Stimulated activated naive CD4-positive, alpha-beta T cell treated with Interleukin-2 at 50 U/mL for 16 hours (primary cell): ENCODE results near the gene WDR43.
"Not testable (repeated sequence)": the region's sequence is repeated elsewhere in the genome, so short reads cannot be mapped to it uniquely, and the experiment has no call there.

ENCODE experiments used
- DNase-seq: peaks from one replicate; lab custom pipeline; 2025; lab: John Stamatoyannopoulos, UW

Gene WDR43

GRCh38 chr2:28962505-28962904 lies 68.0 kb downstream of the WDR43 start:
- no peak for DNase-seq

- no peak for DNase-seq
Measured at GRCh38 chr2:28970464-28971160, 76.1 kb downstream of the WDR43 start.

DNA sequence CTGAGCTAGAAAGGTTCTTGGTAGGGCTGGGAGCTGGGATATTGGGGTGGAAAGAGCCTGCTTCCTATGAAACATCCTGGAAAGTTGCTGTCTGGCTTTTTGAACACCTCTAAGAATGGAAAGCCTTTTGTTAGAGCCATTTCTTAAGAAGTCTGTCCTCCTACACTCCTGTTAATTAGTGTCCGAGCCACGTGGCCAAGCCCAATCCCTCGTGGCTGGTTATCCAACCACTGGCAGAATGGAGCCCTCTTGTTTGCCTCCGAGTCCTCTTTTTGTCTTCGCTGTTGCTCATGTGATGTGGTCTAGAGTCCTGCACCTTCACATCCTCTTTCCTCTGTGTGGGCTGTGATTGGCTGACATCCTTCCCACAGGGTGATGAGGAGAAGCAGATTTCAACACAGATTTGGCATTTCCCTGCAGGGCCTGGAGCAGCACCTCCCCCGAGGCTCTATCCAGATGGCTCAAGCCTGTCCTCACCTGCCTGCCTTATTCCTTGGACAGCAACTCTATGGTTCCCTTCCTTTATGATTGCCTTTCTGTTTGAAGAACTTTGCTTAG lies 78.4 kb downstream of the WDR43 start:
- DNase-seq = no peak

GRCh38 chr2:28974252-28974651 lies 79.8 kb downstream of the WDR43 start:
- no peak for DNase-seq

- DNase-seq = no peak
Measured at GRCh38 chr2:28975671-28976070, 81.2 kb downstream of the WDR43 start.

DNA sequence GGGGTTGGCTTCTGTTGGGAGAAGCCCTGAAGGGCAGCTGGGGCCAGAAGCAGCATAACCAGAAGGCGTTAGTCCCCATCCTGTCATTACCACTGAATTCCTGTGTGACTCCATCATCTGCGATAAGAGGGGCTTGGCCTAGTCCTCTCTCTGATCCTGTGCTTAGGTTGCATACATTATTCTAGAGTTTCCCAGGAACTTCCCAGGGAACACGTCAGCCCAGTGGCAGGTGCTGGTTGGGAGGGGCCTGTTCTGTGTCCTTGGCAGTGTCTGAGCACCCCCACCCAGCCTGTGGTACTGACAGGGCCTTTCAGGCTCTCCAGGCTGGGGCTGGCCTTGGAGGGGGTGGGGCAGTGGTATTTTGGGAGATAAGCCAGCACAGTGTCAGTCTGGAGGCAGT lies 82.1 kb downstream of the WDR43 start:
- DNase-seq = no peak

DNA sequence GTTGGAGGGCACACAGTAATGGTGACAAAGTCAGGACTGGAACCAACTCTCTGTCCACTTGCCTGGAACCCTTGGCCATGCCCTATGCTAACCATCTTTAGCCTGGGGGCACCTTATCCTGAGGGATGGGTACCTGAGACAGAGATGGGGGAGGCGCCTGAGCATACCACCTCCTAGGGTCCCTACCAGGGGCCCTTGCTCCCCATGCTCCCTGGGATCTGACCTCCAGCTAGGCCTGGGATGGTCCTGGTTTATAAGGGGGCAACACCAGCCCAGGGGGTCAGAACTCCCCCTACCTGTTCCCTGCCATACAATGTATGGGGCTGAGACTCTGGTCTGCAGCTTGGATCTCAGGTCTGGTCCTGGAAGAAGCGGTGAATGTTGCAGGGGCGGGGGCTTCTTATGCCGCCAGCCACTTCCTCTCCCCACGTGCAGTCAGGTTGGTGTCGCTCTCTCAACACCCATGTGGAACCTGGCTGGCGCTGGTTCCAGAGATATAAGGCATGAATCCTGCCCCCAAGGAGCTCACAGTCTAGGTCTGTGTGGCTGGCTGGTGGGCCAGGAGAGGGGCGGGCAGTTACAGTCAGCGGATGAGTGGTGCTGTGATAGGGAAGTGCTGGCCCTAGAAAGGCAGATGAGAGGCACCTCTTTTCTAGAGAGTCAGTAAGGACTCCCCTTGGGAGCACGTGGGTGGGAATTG lies 82.9 kb downstream of the WDR43 start:
- DNase-seq = no peak

- DNase-seq = not testable (repeated sequence)
Measured at GRCh38 chr2:28978001-28978400, 83.5 kb downstream of the WDR43 start.

- no peak for DNase-seq
Measured at GRCh38 chr2:28978606-28979005, 84.1 kb downstream of the WDR43 start.

DNA sequence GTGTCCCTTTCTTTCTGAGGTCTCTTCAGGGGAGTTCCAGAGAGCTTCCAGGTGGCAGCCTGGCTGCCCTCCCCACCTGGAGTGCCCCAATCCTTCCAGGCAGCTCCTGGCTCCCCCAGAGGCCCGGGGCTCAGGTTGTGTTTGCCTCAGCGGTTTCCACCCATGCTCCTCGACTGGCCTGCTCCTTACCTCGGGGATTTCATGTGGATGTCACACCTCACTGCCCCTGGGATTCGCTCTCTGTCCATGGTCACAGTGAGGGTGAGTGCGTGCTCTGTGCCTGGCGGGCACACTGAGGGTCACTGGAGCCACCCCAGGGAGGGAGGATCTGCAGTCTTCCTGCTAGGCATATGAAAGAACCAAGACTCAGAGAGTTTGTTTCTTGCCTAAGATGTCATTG lies 84.6 kb downstream of the WDR43 start:
- DNase-seq = no peak

DNA sequence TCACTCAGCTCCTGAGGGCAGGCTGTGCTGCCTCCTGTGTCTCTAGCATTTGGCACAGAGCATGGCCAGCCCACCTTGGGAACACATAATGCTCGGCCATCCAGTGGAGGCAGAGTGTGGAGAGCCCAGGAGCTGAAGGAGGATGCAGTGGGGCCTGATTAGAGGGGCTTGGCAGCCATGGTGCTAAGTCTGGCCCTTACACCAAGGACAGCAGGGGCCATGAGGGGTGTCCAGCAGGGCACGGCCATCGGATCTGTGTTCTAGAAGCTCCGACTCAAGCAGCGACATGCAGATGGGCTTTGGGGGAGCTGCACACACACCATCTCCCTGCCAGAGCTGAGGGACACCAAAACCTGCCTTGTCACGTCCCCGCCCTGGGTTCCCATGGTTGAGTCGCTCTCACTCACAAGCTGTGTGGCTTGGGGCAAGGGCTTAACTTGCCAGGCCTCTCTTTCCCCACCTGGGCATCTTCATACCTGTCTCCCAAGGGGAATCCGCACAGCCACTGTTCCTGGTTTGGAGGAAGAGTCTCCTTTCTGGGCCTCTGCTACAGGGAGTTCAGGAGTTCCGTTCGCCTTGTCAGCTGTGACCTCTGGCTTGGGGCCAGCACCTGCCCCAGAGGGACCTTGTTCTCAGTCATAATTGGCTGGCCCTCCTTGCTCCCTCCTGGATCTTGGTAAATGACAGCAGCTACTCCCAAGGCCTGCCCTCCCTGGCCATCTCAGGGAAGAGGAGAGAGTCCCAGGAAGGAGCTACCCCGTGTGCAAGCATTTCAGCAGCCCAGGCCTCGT lies 85.3 kb downstream of the WDR43 start:
- no peak for DNase-seq

- DNase-seq = no peak
Measured at GRCh38 chr2:28980368-28981015, 86.0 kb downstream of the WDR43 start.

DNA sequence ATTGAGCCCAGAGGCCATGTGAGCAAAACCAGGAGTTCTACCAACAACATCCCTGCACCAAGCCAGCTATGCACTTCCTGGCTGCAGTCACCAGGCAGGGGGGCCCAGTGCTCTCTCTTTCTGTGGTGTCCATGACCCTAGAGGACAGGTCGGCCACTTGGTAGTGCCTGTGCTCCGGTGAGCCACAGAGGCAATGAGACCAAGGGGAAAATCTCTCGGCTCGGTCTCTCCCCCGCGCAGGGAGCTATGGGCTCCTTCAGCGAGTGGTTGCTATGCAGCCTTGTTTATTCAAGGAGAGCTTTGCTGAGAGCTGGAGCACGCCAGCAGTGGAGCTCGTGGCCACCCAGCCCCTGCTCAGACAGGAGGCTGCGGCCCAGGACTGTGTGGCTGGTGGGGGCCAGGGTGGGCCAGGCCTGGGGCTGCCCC lies 86.6 kb downstream of the WDR43 start, which contains the start of gene TOGARAM2:
TSS of gene TOGARAM2 (plus strand) at position 283 of the 426 bp plus-strand sequence. CDS start 13,537 bp downstream, outside the sequence.
- DNase-seq = no peak

DNA sequence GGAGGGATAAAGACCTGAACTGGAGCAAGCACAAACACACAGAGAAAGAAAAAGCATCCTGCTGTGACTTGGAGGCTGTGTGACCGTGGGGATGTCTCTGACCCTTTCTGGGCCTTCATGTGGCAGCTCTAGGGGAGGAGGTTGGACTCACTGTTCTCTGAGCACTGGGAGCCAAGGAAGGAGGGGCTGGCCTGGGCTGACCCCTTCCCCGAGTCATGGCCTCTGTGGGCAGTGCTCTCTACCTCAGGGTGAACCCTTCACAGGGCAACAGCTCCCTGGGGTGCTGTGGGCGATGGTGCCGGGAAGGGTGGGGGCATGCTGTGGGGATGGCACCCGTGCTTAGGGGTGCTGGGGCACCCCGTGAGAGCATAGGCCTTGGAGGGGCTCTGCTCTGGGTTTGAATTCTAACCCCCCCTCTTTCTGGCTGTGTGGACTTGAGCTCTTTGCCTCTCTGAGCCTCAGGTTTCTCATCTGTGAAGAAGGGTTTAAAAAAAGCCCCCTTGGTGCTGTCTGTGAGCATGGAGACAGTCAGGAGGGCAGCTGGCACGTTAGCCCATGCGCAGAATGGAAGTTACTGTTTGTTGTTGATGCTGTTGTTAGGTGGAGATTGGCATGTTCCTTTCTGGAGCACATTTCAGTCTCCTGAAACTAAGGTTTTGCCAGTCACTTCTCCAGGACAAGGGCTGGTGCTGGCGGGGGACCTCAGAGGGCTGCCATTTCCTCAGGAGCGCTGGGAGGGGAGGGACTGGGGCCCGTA lies 87.3 kb downstream of the WDR43 start:
- DNase-seq = no peak

DNA sequence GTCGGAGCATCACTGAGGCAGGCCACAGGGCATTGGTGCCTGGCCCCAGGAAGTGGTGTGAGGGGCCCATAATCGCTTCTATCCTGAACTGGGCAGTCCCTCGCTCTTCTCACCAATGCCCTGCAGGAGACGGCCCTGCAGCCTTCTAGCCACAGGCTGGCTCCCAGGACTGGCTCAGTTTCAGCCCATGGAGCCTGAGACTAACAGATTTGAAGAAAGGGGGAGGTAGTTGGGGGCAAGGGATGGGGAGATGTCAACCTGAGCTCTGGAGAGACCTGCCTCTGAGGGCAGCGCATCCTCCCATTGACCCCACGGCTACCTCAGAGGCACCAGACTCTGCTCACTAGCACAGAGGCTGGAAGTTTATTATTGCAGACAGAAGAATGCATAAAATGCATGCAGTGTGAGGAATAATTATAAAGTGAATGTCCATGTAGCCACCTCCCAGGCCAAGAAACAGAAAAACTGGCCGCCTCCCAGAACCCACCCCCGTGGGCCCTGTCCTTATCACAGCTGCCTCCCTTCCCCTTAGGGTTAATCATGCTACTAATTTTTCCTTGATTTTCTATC lies 88.0 kb downstream of the WDR43 start:
- DNase-seq = no peak

DNA sequence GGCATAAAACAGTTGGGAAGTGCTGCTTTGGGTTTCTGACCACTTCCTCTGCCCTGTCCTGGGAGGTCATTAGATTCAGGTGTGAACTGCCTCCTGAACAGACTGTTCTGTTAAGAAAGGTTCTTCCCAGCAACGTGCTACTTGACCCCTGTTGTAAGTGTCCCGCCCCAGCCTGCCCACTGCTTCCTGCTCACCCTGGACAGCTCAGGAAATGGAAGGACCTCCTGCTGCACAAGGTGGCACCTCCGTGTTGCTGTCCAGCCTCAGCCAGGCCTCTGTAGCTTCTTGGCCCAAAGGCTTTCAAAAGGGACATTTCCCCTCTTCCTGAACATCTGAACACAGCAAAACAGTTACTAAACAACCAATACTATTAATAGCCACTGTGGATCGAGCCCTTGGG lies 92.0 kb downstream of the WDR43 start:
- no peak for DNase-seq

DNA sequence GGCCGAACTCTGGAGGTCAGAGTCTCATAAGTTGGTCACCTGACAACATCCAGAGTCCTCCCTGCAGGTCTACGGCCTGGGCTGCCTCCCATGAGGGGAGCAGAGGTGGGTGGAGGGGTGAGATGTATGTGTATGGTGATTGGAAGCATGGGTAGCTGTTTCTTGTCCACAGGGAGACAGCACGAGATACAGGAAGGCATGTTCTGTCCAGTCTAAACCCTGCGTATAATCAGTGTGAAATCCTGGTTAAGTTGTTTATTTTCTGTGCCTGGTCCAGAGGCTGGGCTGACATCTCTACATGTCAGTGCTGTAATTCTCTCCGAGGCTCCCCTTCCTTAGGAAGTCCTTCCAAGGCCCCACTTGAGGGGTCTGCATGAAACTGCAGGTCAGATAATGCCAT lies 95.5 kb downstream of the WDR43 start:
- DNase-seq = no peak

DNA sequence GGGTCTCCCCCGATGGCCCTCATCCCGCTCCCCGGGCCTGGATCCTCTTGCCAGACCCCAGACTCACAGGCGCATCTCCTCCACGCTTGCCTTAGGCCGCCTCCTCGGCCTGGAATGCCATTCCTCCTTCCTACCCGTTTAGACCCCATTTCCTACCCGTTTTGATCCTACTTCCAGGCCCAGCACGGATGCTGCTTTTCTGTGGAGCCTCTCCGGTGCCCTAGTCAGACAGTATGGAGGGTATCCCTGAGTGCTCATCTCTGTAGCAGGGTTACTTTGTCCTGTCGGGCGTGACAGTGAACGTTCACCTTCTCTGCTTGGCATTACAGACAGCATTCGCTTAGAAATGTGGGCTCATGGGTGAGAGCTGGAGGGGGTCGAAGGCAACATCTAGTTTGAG lies 96.0 kb downstream of the WDR43 start:
- DNase-seq = no peak

- DNase-seq = no peak
Measured at GRCh38 chr2:28991021-28991420, 96.6 kb downstream of the WDR43 start.

- no peak for DNase-seq
Measured at GRCh38 chr2:28991460-28991859, 97.0 kb downstream of the WDR43 start.
